B cell (primary cell): ENCODE results near the gene IL6ST.

Source experiments
- CTCF ChIP-seq: fragments of 200-600 bp; IDR thresholded peaks from one replicate; pipeline ENCODE4 v1.8.0; 2022; ENCODE audit warnings: antibody characterized with exemption, mild to moderate bottlenecking
- EZH2 ChIP-seq: IDR thresholded peaks from 2 replicates; pipeline ENCODE4 v1.6.1; 2012; ENCODE audit warnings: borderline replicate concordance, low read depth, mild to moderate bottlenecking, moderate library complexity, low read length; ENCODE audit not compliant: insufficient read depth, poor library complexity, severe bottlenecking

GRCh38 chr5:55925712-55926111, 69.1 kb downstream of the IL6ST start:
- TF ChIP-seq CTCF (no peak), EZH2 (no peak)
